GM18526 (cell line): ENCODE data around the gene NLN.

Experiments
- POLR2A ChIP-seq: IDR thresholded peaks from 3 replicates; pipeline ENCODE4 v1.6.1; 2011; ENCODE audit not compliant: insufficient read length; ENCODE audit errors: extremely low read depth

The NLN gene

GRCh38 chr5:65760504-65761275 lies 38.7 kb downstream of the NLN start:
- TF ChIP-seq POLR2A: no peak

GRCh38 chr5:65762234-65762633 lies 40.2 kb downstream of the NLN start:
- TF ChIP-seq POLR2A: no peak

- no peak for TF ChIP-seq POLR2A
Observed at GRCh38 chr5:65765582-65765981, 43.6 kb downstream of the NLN start.

- TF ChIP-seq POLR2A: no peak
Observed at GRCh38 chr5:65766175-65766574, 44.2 kb downstream of the NLN start.

GRCh38 chr5:65766781-65767180 lies 44.8 kb downstream of the NLN start:
- TF ChIP-seq POLR2A: no peak

- TF ChIP-seq POLR2A: no peak
Observed at GRCh38 chr5:65767565-65767964, 45.6 kb downstream of the NLN start.

GRCh38 chr5:65768723-65769346 lies 46.8 kb downstream of the NLN start:
- TF ChIP-seq POLR2A: no peak

- TF ChIP-seq POLR2A: no peak
Observed at GRCh38 chr5:65769539-65769938, 47.5 kb downstream of the NLN start.

GRCh38 chr5:65771266-65771665 lies 49.3 kb downstream of the NLN start:
- TF ChIP-seq POLR2A: no peak

GRCh38 chr5:65774346-65774745 lies 52.3 kb downstream of the NLN start:
- no peak for TF ChIP-seq POLR2A

- no peak for TF ChIP-seq POLR2A
Observed at GRCh38 chr5:65775476-65775875, 53.5 kb downstream of the NLN start.

GRCh38 chr5:65776441-65777141 lies 54.6 kb downstream of the NLN start:
- TF ChIP-seq POLR2A: no peak

GRCh38 chr5:65778126-65778525 lies 56.1 kb downstream of the NLN start:
- no peak for TF ChIP-seq POLR2A

GRCh38 chr5:65779643-65780042 lies 57.6 kb downstream of the NLN start:
- no peak for TF ChIP-seq POLR2A

- TF ChIP-seq POLR2A: no peak
Observed at GRCh38 chr5:65790371-65791163, 68.6 kb downstream of the NLN start.
